ENCODE results near the gene PCYT1A.

Gene PCYT1A

GRCh38 chr3:196236223-196236622 is 51.3 kb downstream of the PCYT1A start:
- DNase-seq (ENCODE audit: low read depth): no peak

GRCh38 chr3:196235452-196236122 is 51.9 kb downstream of the PCYT1A start:
- no peak for DNase-seq (ENCODE audit: low read depth)

DNA sequence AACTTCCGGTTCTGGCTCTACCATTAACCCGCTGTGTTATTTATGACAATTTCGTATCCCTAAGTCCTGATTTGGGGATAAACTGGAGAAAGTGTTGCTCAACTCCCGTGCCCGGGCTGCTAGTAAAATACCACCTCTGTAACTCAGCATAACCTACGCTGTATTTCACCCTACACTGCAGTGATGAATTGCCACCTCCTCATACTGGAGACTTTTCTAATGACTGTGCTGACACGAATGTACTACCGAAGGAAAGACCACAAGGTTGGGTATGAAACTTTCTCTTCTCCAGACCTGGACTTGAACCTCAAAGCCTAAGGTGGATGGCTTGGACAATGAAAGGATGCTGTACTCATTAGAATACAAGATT is 54.7 kb downstream of the PCYT1A start:
- DNase-seq (ENCODE audit: low read depth): no peak

DNA sequence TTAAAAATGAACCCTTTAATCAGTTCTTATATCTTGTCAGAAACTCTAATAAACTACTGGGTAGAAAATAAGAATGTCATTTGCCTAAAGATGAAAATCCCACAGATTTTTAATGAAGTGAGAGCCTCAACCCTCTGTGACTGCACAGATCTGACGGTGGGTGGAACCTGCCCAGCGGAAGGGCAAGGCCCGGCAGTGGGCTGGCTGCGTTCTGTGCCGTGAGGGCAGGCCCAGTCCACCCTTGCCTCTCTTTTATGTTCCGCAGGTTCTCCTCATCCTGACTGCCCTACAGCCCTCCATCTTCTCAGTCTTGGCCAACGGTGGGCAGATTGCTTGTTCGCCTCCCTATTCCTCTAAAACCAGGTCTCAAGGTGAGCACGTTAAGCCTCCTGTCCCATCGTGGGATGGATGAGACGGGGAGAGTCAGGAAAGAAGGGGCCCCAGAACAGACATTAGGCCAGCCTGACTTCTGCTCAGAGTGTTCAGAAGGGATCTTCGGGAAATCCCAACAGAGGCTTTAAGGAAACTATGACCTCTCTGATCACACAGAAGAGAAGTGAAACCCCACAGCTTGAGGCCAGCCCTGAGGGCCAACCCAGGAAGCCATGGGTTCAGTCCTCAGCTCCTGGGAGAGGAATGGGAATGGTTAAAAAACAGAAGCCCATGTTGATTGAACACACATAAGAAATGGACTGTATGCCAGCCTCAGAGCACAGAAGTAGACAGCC is 55.2 kb downstream of the PCYT1A start:
- DNase-seq (ENCODE audit: low read depth): no peak

DNA sequence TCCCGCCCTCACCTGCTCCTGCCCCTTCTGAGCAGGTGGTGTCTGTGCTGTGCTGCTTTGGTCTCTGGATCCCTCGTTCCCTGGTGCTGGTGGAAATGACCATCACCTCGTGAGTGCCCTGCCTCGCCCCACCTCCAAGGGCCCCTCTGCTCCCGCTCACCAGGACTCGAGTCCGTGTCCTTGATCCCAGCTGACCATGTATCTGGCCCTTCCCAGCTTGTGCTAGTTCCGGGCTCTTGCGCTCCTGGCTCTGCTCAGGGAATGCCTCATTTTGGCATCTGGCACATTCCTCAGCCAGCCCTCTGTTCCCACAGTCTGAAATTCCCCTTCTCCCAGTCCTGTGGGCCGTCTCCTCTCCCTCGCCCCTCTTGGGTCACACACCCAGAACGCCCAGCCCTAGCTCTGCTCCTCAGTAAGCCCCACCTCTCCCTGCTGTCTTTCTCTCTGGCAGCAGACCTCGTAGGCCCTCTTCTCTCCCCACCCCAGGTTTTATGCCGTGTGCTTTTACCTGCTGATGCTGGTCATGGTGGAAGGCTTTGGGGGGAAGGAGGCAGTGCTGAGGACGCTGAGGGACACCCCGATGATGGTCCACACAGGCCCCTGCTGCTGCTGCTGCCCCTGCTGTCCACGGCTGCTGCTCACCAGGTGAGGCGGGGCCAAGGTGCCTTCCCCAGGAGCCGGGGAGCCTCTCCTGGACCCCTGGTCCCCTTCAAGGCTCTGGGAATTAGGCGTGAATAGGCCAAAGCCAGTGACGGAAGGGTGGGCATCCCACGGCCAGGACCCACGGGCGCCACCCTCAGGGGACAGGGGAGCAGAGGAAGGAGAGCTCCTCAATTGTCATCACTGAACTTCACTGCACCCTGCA is 59.7 kb downstream of the PCYT1A start:
- no peak for DNase-seq (ENCODE audit: low read depth)

DNA sequence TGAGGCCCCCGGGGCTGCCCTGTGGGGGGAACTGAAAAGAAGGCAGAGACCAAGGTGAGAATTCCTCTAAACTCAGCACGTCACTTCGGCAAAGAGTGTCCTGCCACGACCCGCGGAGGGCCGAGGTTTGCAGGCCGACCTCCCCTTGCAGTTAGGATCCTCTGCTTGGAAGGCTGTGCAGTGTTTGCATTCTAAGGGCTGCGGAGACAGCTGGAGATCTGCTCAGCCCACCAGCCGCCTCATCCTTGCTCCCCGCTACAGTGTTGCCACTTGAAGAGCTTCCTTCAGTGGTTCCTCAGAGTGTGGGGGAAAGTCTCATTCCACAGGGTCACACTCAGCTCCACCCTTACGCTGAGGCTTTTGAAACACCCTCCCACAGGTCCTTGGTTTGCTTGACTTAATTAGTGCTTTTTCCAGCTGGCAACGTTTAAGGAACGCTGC is 60.4 kb downstream of the PCYT1A start:
- DNase-seq (ENCODE audit: low read depth): no peak

DNA sequence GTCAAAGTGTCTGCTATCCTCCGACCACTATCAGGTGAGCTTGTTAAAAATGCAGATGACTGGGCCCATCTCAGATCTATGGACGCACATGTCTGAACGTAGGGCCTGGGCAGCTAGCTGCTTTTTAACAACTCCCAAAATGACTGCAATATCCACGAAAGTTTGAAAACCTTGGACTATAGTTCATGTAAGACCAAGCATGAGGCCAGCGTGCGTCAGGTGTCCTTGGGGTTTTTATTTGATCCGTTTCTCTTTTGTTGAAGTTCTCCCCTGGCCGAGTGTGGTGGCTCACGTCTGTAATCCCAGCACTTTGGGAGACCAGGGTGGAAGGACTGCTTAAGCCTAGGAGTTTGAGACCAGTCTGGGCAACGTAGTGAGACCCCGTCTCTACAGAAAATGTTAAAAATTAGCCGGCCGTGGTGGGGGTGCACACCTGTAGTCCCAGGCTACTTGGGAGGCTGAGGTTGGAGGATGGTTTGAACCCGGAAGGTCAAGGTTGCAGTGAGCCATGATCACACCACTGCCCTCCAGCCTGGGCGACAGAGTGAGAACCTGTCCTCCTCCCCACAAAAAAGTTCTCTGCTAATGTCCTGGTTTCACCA is 61.7 kb downstream of the PCYT1A start:
- DNase-seq (ENCODE audit: low read depth): no peak

DNA sequence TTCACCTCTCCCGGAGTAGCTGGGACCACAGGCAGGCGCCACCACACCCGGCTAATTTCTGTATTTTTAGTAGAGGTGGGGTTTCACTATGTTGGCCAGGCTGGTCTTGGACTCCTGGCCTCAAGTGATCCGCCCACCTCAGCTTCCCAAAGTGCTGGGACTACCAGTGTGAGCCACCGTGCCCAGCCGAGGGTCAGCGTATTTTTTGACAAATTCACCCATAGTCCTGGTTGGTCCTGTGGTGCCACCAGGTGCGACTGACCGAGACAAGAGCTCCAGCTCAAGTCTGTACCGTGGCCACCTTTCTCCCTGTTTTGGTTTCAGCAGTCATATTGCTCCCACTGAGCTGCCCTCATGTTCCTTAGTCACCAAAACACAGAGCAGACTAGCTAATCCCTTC is 62.4 kb downstream of the PCYT1A start:
- no peak for DNase-seq (ENCODE audit: low read depth)

- DNase-seq (ENCODE audit: low read depth): no peak
These were observed 64.5 kb downstream of the PCYT1A start for GRCh38 chr3:196222876-196223595.

DNA sequence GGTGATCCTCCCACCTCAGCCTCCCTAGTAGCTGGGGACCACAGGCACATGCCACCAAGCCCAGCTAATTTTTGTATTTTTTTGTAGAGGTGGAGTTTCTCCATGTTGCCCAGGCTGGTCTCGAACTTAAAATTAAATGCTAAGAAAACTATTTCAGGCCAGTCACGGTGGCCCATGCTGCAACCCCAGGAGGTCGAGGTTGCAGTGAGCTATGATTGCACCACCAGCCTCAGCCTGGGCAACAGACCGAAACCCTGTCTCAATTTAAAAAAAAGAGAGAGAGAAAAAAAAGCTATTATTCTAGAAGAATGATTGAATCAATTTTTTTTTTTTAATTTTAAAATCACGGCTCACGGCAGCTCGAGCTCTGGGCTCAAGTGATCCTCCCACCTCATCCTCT is 66.5 kb downstream of the PCYT1A start:
- DNase-seq (ENCODE audit: low read depth): no peak

GRCh38 chr3:196220587-196220986 is 66.9 kb downstream of the PCYT1A start:
- DNase-seq (ENCODE audit: low read depth): no peak

- DNase-seq (ENCODE audit: low read depth): no peak
These were observed 67.6 kb downstream of the PCYT1A start for GRCh38 chr3:196219970-196220311.

GRCh38 chr3:196219194-196219969 is 68.1 kb downstream of the PCYT1A start:
- peak; percentile 74 for DNase-seq (ENCODE audit: low read depth)

GRCh38 chr3:196218155-196218712 is 69.3 kb downstream of the PCYT1A start:
- DNase-seq (ENCODE audit: low read depth): no peak

- DNase-seq (ENCODE audit: low read depth): no peak
These were observed 70.0 kb downstream of the PCYT1A start for GRCh38 chr3:196217307-196218154.

GRCh38 chr3:196216681-196217211 is 70.8 kb downstream of the PCYT1A start:
- DNase-seq (ENCODE audit: low read depth): no peak

DNA sequence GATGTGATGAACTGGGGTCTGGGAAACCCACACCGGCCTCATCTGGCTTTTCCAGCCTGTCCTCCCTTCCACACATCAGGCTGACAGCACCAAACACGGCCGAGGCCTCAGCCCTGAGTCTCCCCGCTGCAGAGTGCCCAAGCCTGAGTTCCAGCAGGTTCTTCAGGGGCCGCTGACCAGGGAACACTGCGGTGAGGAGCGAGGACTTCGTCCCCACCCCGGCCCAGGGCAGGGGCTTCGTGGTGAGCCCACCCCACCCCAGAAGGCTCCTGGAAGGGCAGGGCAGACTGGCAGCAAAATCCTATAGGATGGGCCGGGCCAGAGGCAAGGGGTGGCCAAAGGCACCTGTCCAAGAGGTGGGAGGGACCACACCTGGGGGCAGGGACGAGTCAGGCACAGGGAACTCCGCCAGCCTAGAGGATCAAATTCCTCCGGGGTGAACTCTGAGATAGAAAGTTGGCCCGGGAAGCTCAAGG is 71.4 kb downstream of the PCYT1A start, which contains the start of gene SLC51A:
TSS of gene SLC51A (plus strand) at position 446 of the 476 bp plus-strand sequence. CDS start 179 bp downstream, outside the sequence.
- no peak for DNase-seq (ENCODE audit: low read depth)

DNA sequence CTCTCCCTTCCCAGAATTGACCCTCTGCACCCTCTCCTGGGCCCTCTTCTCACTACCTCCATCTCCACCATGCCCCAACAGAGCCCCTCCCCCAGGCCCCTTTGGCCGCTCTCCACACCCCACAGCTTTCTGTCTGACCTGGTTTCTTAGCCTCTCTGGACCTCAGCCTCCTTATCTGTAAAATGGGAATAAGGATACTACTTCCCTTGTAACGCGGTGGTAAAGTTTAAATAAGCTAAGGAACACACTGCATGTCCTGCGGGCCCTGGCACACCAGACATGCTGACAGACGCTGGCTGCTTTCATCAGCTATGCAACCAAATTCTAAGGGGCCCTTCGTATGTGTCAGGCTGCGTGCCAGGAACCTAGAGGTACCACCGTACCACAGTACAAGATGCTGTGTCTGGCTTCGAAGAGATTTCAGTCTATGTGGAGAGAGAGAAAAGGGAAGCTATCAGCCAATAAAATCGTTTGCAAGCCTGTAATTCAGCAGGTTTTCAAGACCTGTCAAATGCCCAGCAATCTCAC is 72.0 kb downstream of the PCYT1A start:
- DNase-seq (ENCODE audit: low read depth): no peak
